Smooth muscle cell (in vitro differentiated cells): ENCODE data around the gene FAM9C. TPM values are rescaled to one million over a fixed set of nuclear protein-coding genes. Genes with fewer than 3 reads are reported as not detected.

Source experiments
- DNase-seq: peaks from one replicate; lab custom pipeline; 2025; ENCODE audit not compliant: unreplicated experiment; lab: John Stamatoyannopoulos, UW
- H2AFZ ChIP-seq: fragments of 200-600 bp; sonication (generic); 2 replicates; pipeline ENCODE4 v1.6.0; 2016; ENCODE audit warnings: antibody characterized with exemption, low read depth, mild to moderate bottlenecking
- H3F3A ChIP-seq: fragments of 200-600 bp; sonication (generic); 2 replicates; pipeline ENCODE4 v1.6.0; 2017; ENCODE audit warnings: antibody characterized with exemption, low read depth
- H3K27ac ChIP-seq: fragments of 200-600 bp; sonication (generic); 2 replicates; pipeline ENCODE4 v1.5.1; 2016; ENCODE audit warnings: low read depth, mild to moderate bottlenecking
- H3K27me3 ChIP-seq: fragments of 200-600 bp; sonication (generic); 2 replicates; pipeline ENCODE4 v1.6.1; 2016; ENCODE audit warnings: low read depth, mild to moderate bottlenecking
- H3K36me3 ChIP-seq: fragments of 200-600 bp; sonication (generic); 2 replicates; pipeline ENCODE4 v1.5.1; 2016; ENCODE audit warnings: low read depth
- H3K4me1 ChIP-seq: fragments of 200-600 bp; sonication (generic); 2 replicates; pipeline ENCODE4 v1.5.1; 2016; ENCODE audit warnings: low read depth
- H3K4me2 ChIP-seq: fragments of 200-600 bp; sonication (generic); 2 replicates; pipeline ENCODE4 v1.6.0; 2016; ENCODE audit warnings: mild to moderate bottlenecking
- H3K4me3 ChIP-seq: fragments of 200-600 bp; sonication (generic); 2 replicates; pipeline ENCODE4 v1.5.1; 2016; ENCODE audit warnings: mild to moderate bottlenecking
- H3K79me2 ChIP-seq: fragments of 200-600 bp; sonication (generic); 2 replicates; pipeline ENCODE4 v1.6.0; 2016; ENCODE audit warnings: low read depth, mild to moderate bottlenecking
- H3K9ac ChIP-seq: fragments of 200-600 bp; sonication (generic); 2 replicates; pipeline ENCODE4 v1.6.0; 2016; ENCODE audit warnings: low read depth
- H3K9me3 ChIP-seq: fragments of 200-600 bp; sonication (generic); replicated peaks from 2 replicates; pipeline ENCODE4 v1.5.1; 2016; ENCODE audit warnings: low read depth
- H4K20me1 ChIP-seq: fragments of 200-600 bp; sonication (generic); 2 replicates; pipeline ENCODE4 v1.6.0; 2016; ENCODE audit warnings: low read depth
- CTCF ChIP-seq: fragments of 200-600 bp; sonication (generic); IDR thresholded peaks from 2 replicates; pipeline ENCODE4 v1.5.1; 2017; ENCODE audit warnings: borderline replicate concordance, mild to moderate bottlenecking, antibody characterized with exemption; ENCODE audit not compliant: insufficient read depth, poor library complexity, severe bottlenecking
- WGBS: methylation state at CpG from one replicate; pipeline ENCODE4 v1.1.7; 2016; ENCODE audit warnings: low lambda C conversion rate; 5-methylcytosine and 5-hydroxymethylcytosine counted together
- polyA plus RNA-seq: library from polyadenylated mRNA; unstranded; fragments of >200 nt; fragmentation: Nextera tagmentation; extraction: Ambion mirVana; gene quantifications from 2 replicates; pipeline ENCODE4 v1.2.1, GENCODE V29; 2016
- total RNA-seq: library from RNA; depleted of rRNA; stranded (reverse); fragments of >200 nt; gene quantifications from 2 replicates; pipeline ENCODE4 v1.2.3, GENCODE V29; 2014

The FAM9C gene
- total and polyA plus RNA-seq, 2 experiments from 2014 or later: not detected

GRCh38 chrX:13001961-13002671 is 42.3 kb downstream of the FAM9C start:
- Histone ChIP-seq H3K4me3 (no peak overlapping the region), H3K9me3 (no peaks in the 10 kb centered on the region), H3K27me3 (no peaks in the 10 kb centered on the region), H3K9ac (no peak overlapping the region), H3K36me3 (no peaks in the 10 kb centered on the region), H3K4me2 (no peak overlapping the region), H3K79me2 (no peaks in the 10 kb centered on the region), H3F3A (no peaks in the 10 kb centered on the region), H3K27ac (peak overlapping the region; percentile 70), H3K4me1 (peaks cover 8% of the 10 kb centered on the region), H2AFZ (no peak overlapping the region), H4K20me1 (no peaks in the 10 kb centered on the region)
- DNase-seq: no peak
- WGBS: 76% methylated on average over 4 of the region's 4 CpGs
- TF ChIP-seq CTCF: no peak

- H3K27me3 ChIP-seq: no peaks in the 10 kb centered on the region
- no peak overlapping the region for H2AFZ ChIP-seq
- no peak for TF ChIP-seq CTCF
- peak overlapping the region; percentile 70 for H3K27ac ChIP-seq
- no peaks in the 10 kb centered on the region for H3K79me2 ChIP-seq
- H3K4me3 ChIP-seq: no peak overlapping the region
- no peak overlapping the region for H3K4me2 ChIP-seq
- H3K36me3 ChIP-seq: no peaks in the 10 kb centered on the region
- WGBS: 93% methylated on average over 5 of the region's 5 CpGs
- no peaks in the 10 kb centered on the region for H3F3A ChIP-seq
- DNase-seq: no peak
- H3K4me1 ChIP-seq: peaks cover 8% of the 10 kb centered on the region
- no peaks in the 10 kb centered on the region for H3K9me3 ChIP-seq
- no peak overlapping the region for H3K9ac ChIP-seq
- H4K20me1 ChIP-seq: no peaks in the 10 kb centered on the region
Observed at GRCh38 chrX:13001097-13001496, 43.3 kb downstream of the FAM9C start.

DNA sequence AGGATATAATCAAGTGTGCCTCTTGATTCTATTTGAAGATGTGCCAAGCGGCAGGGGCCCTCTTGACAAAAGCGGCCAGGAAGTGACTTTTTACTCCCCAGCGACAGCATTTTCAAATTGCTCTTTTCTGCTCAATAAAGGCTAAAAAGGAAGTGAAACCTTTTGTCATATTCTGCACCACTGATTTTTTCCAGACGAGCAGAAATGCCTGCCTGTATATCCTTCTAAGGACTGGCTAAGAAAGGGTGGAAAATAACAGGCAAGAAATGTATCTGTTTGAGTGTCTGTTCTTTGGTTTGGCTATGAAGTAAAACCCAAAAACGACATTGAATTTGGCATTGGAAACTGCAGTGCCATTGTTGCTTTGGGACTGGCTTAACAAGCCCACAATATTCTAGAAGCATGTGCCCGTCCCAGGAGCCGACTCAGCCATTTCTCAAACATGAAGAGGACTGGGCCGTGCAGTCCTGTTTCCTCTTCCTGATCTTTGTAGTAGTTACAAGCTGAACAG is 44.1 kb downstream of the FAM9C start:
- Histone ChIP-seq H3F3A (no peaks in the 10 kb centered on the region), H3K4me2 (peak overlapping the region; percentile 33), H3K9ac (no peak overlapping the region), H3K4me3 (no peak overlapping the region), H3K79me2 (no peaks in the 10 kb centered on the region), H2AFZ (peak overlapping the region; percentile 86), H3K27me3 (no peaks in the 10 kb centered on the region), H3K27ac (peak overlapping the region; percentile 2), H3K4me1 (peaks cover 8% of the 10 kb centered on the region), H4K20me1 (no peaks in the 10 kb centered on the region), H3K36me3 (no peaks in the 10 kb centered on the region), H3K9me3 (no peaks in the 10 kb centered on the region)
- DNase-seq: no peak
- 54% methylated on average over 8 of the region's 8 CpGs for WGBS
- no peak for TF ChIP-seq CTCF

- peak overlapping the region; percentile 46 for H2AFZ ChIP-seq
- WGBS: 64% methylated on average over 9 of the region's 9 CpGs
Observed at GRCh38 chrX:12999422-12999821, 45.0 kb downstream of the FAM9C start.

More at GRCh38 chrX:12999422-12999821, 45.0 kb downstream of the FAM9C start:
- TF ChIP-seq CTCF: no peak
- no peaks in the 10 kb centered on the region for H3K79me2 ChIP-seq
- DNase-seq: no peak
- H3K9me3 ChIP-seq: no peaks in the 10 kb centered on the region
- H3K9ac ChIP-seq: no peak overlapping the region
- no peak overlapping the region for H3K27ac ChIP-seq
- no peak overlapping the region for H3K4me2 ChIP-seq
- no peaks in the 10 kb centered on the region for H3K27me3 ChIP-seq
- H3K4me1 ChIP-seq: peaks cover 8% of the 10 kb centered on the region
- no peaks in the 10 kb centered on the region for H3K36me3 ChIP-seq
- H4K20me1 ChIP-seq: no peaks in the 10 kb centered on the region
- no peak overlapping the region for H3K4me3 ChIP-seq
- no peaks in the 10 kb centered on the region for H3F3A ChIP-seq
